Right hindlimb (tissue), 1 donor: ENCODE measurements around the gene C1QTNF9.
"Not testable (repeated sequence)": the region's sequence is repeated elsewhere in the genome, so short reads cannot be mapped to it uniquely, and the experiment has no call there.

Source experiments
- DNase-seq: peaks from one replicate; pipeline ENCODE4 v3.0.0-alpha.2; 2018

C1QTNF9 gene

DNA sequence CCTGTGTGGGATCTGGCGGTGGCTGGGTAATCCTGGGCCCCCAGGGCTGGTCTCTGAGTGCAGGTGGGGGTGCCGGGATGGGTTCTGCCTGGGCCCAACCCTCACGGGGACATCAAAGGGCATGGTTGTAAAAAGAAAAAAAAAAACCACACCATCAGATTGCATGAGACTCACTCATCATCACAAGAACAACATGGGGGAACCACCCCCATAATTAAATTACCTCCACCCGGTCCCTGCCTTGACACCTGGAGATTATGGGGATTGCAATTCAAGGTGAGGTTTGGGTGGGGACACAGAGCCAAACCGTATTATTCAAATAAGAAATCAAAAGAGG lies 14.3 kb downstream of the C1QTNF9 start:
- DNase-seq = no peak

DNA sequence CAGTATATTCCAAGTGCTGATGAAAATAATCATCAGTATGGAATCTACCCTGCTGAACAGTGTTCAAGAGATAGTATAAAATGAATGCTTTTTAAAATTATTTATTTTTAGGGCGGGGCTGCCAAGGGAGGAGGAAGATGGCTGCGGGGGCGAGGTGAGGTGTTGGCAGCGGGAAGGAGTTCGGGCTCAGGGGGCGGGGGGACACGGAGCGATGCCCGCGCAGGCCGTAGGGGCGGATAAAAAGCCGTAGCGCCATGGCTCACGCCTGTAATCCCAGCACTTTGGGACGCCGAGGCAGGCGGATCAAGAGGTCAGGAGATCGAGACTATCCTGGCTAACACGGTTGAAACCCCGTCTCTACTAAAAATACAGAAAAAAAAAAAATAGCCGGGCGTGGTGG lies 18.2 kb downstream of the C1QTNF9 start:
- DNase-seq = not testable (repeated sequence)

DNA sequence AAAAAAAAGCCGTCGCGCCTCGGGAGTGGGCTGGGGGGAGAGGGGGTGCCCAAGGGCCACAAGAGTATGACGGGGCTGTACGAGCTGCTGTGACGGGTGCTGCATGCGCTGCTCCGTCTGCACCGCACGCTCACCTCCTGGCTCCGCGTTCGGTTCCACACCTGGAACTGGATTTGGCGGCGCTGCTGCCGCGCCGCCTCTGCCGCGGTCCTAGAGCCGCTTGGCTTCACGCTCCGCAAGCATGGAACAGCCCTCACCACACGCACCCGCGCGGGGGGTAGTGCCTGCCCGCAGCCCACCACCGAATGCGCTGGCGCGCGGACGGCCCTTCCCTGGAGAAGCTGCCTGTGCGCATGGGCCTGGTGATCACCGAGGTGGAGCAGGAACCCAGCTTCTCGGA lies 18.8 kb downstream of the C1QTNF9 start:
- DNase-seq = no peak

- no peak for DNase-seq
Measured at GRCh38 chr13:24338721-24339120, 29.3 kb downstream of the C1QTNF9 start.

DNA sequence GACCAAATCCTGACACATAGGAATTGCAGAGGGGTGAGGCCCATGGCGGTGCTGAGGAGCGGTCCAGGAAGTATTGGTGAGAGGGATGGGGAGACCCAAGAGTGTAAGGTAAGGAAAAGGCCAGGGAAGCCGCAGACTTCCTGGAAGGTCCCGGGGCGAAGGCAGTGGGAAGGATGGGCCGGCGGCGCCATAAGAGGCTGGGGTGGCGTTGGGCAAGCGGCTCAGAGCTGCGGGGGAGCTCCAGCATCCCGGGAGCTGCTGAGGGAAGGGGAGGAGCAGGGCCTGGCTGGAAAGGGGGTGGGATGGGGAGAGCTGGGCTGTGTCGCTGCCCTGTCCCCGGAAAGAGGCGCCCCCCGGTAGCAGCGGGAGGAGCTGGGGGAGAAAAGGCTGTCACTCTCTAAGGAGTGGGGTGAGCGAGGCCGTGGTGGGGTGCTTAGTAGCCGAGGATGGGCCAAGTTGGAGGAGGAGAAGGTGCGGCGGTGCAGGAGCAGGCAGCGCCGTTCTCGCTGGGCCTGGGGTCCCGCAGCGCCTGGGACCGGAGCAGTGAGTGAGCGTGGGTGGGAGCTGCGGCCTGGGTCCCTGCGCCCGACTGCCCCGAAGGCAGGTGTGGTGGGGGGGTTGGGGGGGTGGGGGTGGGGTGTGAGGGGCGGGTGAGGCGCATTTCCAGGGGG lies 30.7 kb downstream of the C1QTNF9 start:
- no peak for DNase-seq

DNA sequence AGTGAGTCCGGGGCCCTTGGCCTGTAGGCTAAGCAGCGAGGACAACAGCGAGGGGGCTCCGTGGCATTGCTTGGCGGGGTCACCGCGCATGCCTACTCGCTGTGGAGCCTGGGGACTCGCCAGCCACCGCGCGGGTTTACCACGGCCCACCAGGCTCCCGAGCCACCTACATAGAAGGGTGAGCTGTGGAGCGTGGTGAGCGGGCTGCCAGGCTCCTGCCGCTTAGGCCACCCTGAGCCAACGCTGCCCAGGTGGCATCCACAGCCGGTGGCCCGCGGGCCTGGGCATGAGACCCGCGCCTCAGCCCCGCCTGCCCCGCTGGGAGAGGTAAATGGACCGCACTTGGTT lies 31.2 kb downstream of the C1QTNF9 start:
- DNase-seq = no peak

DNA sequence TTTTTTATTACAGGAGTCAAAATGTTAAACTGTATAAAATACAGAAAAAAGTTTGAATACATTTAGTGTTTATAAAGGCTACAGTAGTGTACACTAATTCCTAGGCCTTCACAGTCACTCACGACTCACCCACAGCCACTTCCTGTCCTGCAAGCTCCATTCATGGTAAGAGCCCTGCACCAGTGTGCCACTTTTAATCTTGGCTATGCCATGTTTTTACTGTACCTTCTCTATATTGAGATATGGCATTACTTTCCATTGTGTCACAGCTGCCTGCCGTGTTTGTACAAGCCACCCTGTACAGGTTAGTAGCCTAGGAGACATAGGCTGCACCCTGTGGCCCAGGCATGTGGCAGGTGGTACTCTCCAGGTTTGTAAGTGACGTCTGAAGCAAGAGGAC lies 32.1 kb downstream of the C1QTNF9 start:
- no peak for DNase-seq

DNA sequence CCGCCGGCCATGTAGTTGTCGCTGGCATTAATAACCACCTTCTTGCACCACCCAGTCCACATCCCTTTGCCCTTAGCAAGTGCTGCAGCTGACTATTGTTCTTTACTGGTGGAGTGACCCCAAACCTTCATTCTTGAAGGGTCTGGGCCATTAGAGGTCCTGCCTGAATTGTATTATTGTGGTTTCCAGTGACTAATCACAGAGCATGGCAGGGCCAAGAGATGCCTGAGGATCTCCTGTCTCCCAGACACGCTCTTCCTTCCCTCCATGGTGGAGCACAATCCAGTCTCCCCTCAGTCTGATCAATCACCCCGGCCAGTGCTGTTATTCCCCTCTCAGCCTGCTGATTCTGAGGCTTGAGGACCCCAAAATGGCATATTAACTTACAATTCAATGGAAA lies 39.0 kb downstream of the C1QTNF9 start:
- DNase-seq = no peak

GRCh38 chr13:24348797-24349515 lies 39.6 kb downstream of the C1QTNF9 start:
- no peak for DNase-seq

DNA sequence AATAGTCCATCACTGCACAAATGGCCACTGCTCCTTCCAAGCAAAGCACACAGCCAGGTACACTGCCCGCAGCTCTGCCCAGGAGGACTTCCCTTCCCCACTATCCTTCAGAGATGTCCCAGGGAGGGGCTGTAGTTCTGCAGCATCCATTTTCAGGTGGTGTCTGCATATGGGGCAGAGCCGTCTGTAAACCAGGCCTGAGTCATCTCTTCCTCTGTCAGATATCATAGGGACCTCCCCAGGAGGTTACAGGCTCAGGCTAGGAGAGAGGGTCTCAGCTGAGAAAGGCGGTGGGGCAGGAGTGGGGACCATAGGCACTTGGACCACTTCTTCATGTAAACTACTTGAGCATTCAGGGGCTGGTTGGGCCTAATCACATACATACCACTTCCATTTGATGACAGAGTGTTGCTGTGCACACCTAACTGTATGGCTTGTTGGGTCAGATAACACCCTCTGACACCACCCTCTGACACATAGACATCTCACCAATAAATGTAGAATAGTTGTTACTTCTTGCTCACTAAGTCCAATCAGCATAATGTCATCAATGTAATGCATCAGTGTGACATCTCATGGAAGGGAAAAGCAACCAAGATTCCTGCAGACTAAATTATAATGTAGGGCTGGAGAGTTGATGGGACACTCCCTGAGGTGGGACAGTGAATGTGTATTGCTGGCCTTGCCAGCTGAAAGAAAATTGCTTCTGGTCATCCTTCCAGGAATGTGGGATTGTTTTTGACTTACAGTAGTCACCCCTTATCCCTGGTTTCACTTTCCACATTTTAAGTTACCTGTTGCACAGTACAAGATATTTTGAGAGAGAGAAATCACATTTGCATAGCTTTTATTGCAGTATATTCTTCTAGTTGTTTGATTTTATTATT lies 40.6 kb downstream of the C1QTNF9 start:
- DNase-seq = not testable (repeated sequence)

GRCh38 chr13:24351423-24351822 lies 42.0 kb downstream of the C1QTNF9 start:
- no peak for DNase-seq

DNA sequence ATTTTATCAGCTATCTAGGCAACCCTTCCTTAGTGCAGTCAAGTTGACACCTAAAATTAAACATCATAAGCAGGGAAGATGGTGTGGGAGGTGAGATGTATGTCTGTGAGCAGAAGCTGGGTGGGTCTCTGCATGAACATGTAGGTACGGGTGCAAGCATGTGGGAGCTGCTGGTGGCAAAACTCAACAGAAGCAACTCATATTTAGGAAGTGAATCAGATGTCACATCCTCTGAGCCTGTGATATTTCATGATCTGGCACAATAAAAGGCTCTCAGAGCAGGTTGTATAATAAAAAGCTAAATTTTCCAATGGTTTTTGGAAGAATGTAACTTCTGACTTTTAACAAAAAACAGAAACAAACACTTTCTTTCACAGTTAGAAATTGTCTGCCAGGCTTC lies 44.4 kb downstream of the C1QTNF9 start:
- no peak for DNase-seq

GRCh38 chr13:24355103-24355502 lies 45.7 kb downstream of the C1QTNF9 start:
- no peak for DNase-seq

DNA sequence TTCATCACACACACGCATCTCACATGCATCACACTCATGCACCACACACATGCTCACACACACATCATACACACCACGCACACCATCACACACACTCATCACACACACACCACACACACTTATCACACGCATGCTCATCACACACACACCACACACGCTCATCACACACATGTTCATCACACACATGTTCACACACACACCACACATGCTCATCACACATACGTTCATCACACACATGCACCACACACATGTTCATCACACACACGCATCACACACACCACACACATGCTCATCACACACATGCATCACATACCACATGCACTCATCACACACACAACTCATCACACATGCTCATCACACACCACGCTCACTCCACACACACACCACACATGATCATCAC lies 46.9 kb downstream of the C1QTNF9 start:
- no peak for DNase-seq

- no peak for DNase-seq
Measured at GRCh38 chr13:24356837-24357236, 47.5 kb downstream of the C1QTNF9 start.

GRCh38 chr13:24357756-24358155 lies 48.4 kb downstream of the C1QTNF9 start:
- no peak for DNase-seq

- DNase-seq = not testable (repeated sequence)
Measured at GRCh38 chr13:24358836-24359235, 49.5 kb downstream of the C1QTNF9 start.

DNA sequence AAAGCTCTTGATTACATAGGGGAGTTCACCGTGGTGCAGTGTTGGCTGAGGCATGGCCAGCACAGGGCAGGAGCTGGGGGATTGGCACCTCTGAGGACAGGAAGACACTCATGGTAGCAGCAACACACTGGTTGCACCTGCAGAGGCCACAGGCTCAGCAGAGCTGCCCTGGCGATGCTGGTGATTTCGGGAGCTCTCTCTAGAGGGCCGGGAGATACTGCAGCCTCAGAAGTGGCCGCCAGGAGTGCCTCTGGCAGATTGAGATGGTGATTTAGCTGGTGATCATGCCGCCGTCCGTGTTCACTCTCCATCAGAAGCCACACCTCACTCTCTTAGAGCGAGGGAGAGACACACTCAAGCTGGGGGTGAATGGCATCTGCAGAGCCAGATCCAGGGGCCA lies 49.9 kb downstream of the C1QTNF9 start:
- not testable (repeated sequence) for DNase-seq

- DNase-seq = no peak
Measured at GRCh38 chr13:24360106-24360505, 50.7 kb downstream of the C1QTNF9 start.

DNA sequence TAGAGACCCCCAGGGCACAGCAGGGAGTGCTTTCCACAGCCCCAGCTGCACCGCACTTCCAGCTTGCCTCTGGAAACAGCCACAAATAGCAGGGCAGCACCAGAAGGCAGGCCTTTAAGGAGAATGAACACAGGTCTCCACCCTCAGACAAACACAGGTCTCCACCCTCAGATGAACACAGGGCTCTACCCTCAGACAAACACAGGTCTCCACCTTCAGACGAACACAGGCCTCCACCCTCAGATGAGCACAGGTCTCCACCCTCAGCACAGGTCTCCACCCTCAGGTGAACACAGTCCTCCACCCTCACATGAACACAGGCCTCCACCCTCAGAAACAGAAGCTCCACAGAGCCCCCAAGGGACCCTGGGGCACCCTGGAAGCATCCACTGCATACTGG lies 51.7 kb downstream of the C1QTNF9 start:
- no peak for DNase-seq

GRCh38 chr13:24361852-24362366 lies 52.5 kb downstream of the C1QTNF9 start:
- DNase-seq = no peak

DNA sequence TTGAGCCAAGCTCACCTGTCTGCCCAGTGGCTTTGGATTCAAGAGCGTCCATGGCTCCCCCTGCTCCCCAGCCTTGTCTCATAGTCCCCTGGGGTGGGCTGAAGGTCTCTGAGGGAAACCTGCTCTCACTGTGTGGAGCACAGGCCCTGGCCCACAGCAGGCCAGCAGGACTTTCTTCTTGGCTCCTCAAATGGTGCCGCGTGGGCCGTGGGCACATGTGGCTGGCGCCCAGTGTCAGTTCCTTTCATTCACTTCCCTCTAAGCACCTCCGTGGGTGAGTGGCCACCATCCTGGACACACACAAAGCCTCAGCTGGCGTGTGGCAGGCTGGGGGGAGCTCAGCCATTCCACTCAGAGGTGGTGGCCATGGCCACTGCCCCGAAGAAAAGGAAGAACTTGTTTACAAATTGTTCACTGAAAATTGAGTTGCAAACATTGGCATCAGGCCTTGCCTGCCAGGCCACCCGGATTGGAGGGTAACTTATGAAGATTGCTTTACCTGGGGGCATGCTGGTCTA lies 53.1 kb downstream of the C1QTNF9 start:
- DNase-seq = no peak

GRCh38 chr13:24365191-24365590 lies 55.8 kb downstream of the C1QTNF9 start:
- no peak for DNase-seq
